ENCODE measurements around the gene TMEM120A.

GRCh38 chr7:75938921-75939320, 55.5 kb downstream of the TMEM120A start:
- TF ChIP-seq CTCF (IDR thresholded peaks at IDR 0.05) (no peak), POLR2A (IDR thresholded peaks at IDR 0.05) (no peak)

Measured in body of pancreas (tissue), 4 donors.